WTC11 (cell line): ENCODE results near the gene INO80B. TPM values are rescaled to one million over a fixed set of nuclear protein-coding genes. Genes with fewer than 3 reads are reported as not detected.

ENCODE experiments used
- ARID4B ChIP-seq: sonication (generic); formaldehyde crosslinking; IDR thresholded peaks from 2 replicates; pipeline ENCODE4 v1.8.0; 2023; ENCODE audit warnings: missing genetic modification reagents, mild to moderate bottlenecking, borderline replicate concordance
- CBFB ChIP-seq: sonication (generic); formaldehyde crosslinking; IDR thresholded peaks from 2 replicates; pipeline ENCODE4 v1.8.1; 2022; ENCODE audit warnings: mild to moderate bottlenecking, low read depth, missing genetic modification reagents
- CREM ChIP-seq: sonication (generic); formaldehyde crosslinking; IDR thresholded peaks from 2 replicates; pipeline ENCODE4 v1.8.1; 2022; ENCODE audit warnings: mild to moderate bottlenecking, missing genetic modification reagents, moderate library complexity
- E2F4 ChIP-seq: sonication (generic); formaldehyde crosslinking; IDR thresholded peaks from 2 replicates; pipeline ENCODE4 v1.8.1; 2022; ENCODE audit warnings: low read depth, mild to moderate bottlenecking, moderate library complexity, missing genetic modification reagents, borderline replicate concordance
- GTF2I ChIP-seq: fragments of 250-450 bp; sonication (Bioruptor Pico); conservative IDR thresholded peaks from 2 replicates; pipeline ENCODE4 v1.4.0; 2021; ENCODE audit warnings: mild to moderate bottlenecking
- MYBL2 ChIP-seq: sonication (generic); formaldehyde crosslinking; IDR thresholded peaks from 2 replicates; pipeline ENCODE4 v1.8.1; 2023; ENCODE audit warnings: mild to moderate bottlenecking, moderate library complexity, missing genetic modification reagents
- NR3C1 ChIP-seq: sonication (generic); formaldehyde crosslinking; conservative IDR thresholded peaks from 2 replicates; pipeline ENCODE4 v1.8.1; 2023; ENCODE audit warnings: low read depth, mild to moderate bottlenecking, missing genetic modification reagents
- SOX15 ChIP-seq: fragments of 250-450 bp; sonication (Bioruptor Pico); IDR thresholded peaks from 2 replicates; pipeline ENCODE4 v1.9.0; 2021; ENCODE audit warnings: mild to moderate bottlenecking
- TCF7 ChIP-seq: sonication (generic); formaldehyde crosslinking; IDR thresholded peaks from 2 replicates; pipeline ENCODE4 v1.8.0; 2022; ENCODE audit warnings: mild to moderate bottlenecking, low read depth, missing genetic modification reagents, moderate library complexity
- TEAD1 ChIP-seq: sonication (generic); formaldehyde crosslinking; IDR thresholded peaks from 2 replicates; pipeline ENCODE4 v1.8.0; 2022; ENCODE audit warnings: mild to moderate bottlenecking, missing genetic modification reagents
- USF1 ChIP-seq: sonication (generic); formaldehyde crosslinking; IDR thresholded peaks from 2 replicates; pipeline ENCODE4 v1.8.0; 2022; ENCODE audit warnings: mild to moderate bottlenecking, missing genetic modification reagents
- ZBTB43 ChIP-seq: sonication (generic); formaldehyde crosslinking; IDR thresholded peaks from 2 replicates; pipeline ENCODE4 v1.8.1; 2023; ENCODE audit warnings: mild to moderate bottlenecking, missing genetic modification reagents
- ZNF232 ChIP-seq: sonication (generic); formaldehyde crosslinking; IDR thresholded peaks from 2 replicates; pipeline ENCODE4 v1.8.0; 2022; ENCODE audit warnings: mild to moderate bottlenecking, missing genetic modification reagents
- ZNF317 ChIP-seq: sonication (generic); formaldehyde crosslinking; IDR thresholded peaks from 2 replicates; pipeline ENCODE4 v1.8.1; 2023; ENCODE audit warnings: low read depth, mild to moderate bottlenecking, moderate library complexity, missing genetic modification reagents, borderline replicate concordance
- ZNF425 ChIP-seq: fragments of 250-450 bp; sonication (Bioruptor Pico); conservative IDR thresholded peaks from 2 replicates; pipeline ENCODE4 v1.9.0; 2021; ENCODE audit warnings: mild to moderate bottlenecking
- ZNF671 ChIP-seq: fragments of 250-450 bp; sonication (Bioruptor Pico); IDR thresholded peaks from 2 replicates; pipeline ENCODE4 v1.8.0; 2021; ENCODE audit warnings: mild to moderate bottlenecking
- total RNA-seq: library from RNA; stranded (reverse); gene quantifications from 3 replicates; pipeline ENCODE4 v1.2.3, GENCODE V29; 2021
- TF ChIP-seq, protein P1 (sequence below): sonication (generic); formaldehyde crosslinking; IDR thresholded peaks from 2 replicates; pipeline ENCODE4 v1.8.1; 2022; ENCODE audit warnings: mild to moderate bottlenecking, missing genetic modification reagents, moderate library complexity, borderline replicate concordance
- TF ChIP-seq, protein P2 (sequence below): sonication (generic); formaldehyde crosslinking; conservative IDR thresholded peaks from 2 replicates; pipeline ENCODE4 v1.8.1; 2022; ENCODE audit warnings: mild to moderate bottlenecking, missing genetic modification reagents
- TF ChIP-seq, protein P3 (sequence below): sonication (generic); formaldehyde crosslinking; IDR thresholded peaks from 2 replicates; pipeline ENCODE4 v1.8.1; 2023; ENCODE audit warnings: mild to moderate bottlenecking, missing genetic modification reagents, moderate library complexity
- TF ChIP-seq, protein P4 (sequence below): fragments of 250-450 bp; sonication (Bioruptor Pico); IDR thresholded peaks from 2 replicates; pipeline ENCODE4 v2.1.2; 2022; ENCODE audit warnings: mild to moderate bottlenecking, moderate library complexity
- TF ChIP-seq, protein P5 (sequence below): fragments of 200-600 bp; IDR thresholded peaks from 2 replicates; pipeline ENCODE4 v1.8.0; 2022; ENCODE audit warnings: antibody characterized with exemption

Gene INO80B
- total RNA-seq, 1 experiment from 2014 or later = 20.2 TPM

DNA sequence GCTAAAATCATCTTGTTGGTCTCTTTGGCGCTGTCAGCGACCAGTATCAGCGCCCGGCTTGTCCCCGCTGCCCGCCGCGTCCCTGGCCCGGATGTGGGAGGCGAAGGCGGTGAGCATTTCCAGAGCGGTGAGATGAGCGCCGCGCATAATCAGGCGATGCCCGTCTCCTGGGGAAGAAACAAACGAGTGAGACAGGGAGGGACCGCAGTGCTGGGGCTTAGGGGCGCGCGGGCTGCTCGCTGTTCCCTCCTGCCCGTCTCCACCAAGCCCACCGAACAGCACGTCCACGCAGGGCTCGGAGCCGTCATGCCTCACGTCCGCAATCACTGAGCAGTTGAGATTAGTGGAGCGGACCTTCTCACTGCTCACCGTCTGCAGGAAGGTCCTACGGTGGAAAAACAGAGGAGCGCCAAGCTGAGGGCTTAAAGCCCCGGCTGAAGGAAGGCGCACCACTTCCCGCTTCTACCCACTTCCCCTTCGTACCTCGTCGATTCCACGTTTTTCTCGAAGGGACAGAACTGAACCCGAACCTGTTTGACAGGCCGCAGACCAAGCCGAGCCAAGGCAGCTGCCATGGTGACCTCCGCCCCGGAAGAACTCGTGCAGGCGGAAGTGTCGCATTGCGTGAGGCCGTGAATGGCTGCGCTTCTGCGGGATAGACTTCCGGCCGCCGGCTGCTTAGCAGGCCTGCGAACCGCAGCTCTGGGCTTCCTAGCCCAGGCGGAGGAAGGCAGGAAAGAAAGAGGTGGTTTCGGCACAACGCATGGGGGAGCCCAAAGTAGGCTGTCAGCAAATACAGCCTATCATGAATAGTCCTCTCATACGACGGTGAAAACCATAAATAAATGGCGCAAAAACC, 17.4 kb downstream of the INO80B start, which contains the start of gene MRPL53 (continued):
- TF ChIP-seq ZNF317 (no peak), ZNF232 (CRISPR knock-in tag) (peak; percentile 42; the same call in 1 of the 2 replicates), MYBL2 (CRISPR knock-in tag) (0 out of 2 replicates have a peak, but pooled peaks have one; percentile 45), USF1 (no peak; the same call in 1 of the 2 replicates), TEAD1 (CRISPR knock-in tag) (peak; percentile 77), E2F4 (CRISPR knock-in tag) (no peak), CBFB (CRISPR knock-in tag) (no peak), TCF7 (no peak), ZBTB43 (CRISPR knock-in tag) (no peak), SOX15 (no peak), GTF2I (CRISPR knock-in tag) (no peak), ZNF671 (CRISPR knock-in tag) (no peak), CREM (peak; percentile 67; the same call in 1 of the 2 replicates), ARID4B (peak; percentile 72; the same call in 1 of the 2 replicates), ZNF425 (CRISPR knock-in tag) (no peak), NR3C1 (CRISPR knock-in tag) (no peak)
- TF ChIP-seq, protein P1, sequence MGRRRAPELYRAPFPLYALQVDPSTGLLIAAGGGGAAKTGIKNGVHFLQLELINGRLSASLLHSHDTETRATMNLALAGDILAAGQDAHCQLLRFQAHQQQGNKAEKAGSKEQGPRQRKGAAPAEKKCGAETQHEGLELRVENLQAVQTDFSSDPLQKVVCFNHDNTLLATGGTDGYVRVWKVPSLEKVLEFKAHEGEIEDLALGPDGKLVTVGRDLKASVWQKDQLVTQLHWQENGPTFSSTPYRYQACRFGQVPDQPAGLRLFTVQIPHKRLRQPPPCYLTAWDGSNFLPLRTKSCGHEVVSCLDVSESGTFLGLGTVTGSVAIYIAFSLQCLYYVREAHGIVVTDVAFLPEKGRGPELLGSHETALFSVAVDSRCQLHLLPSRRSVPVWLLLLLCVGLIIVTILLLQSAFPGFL (CRISPR knock-in tag) = peak; percentile 90; the same call in 1 of the 2 replicates
- TF ChIP-seq, protein P2, sequence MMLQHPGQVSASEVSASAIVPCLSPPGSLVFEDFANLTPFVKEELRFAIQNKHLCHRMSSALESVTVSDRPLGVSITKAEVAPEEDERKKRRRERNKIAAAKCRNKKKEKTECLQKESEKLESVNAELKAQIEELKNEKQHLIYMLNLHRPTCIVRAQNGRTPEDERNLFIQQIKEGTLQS = no peak
- TF ChIP-seq, protein P3, sequence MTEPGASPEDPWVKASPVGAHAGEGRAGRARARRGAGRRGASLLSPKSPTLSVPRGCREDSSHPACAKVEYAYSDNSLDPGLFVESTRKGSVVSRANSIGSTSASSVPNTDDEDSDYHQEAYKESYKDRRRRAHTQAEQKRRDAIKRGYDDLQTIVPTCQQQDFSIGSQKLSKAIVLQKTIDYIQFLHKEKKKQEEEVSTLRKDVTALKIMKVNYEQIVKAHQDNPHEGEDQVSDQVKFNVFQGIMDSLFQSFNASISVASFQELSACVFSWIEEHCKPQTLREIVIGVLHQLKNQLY = peak; percentile 85; the same call in 1 of the 2 replicates
- TF ChIP-seq, protein P4, sequence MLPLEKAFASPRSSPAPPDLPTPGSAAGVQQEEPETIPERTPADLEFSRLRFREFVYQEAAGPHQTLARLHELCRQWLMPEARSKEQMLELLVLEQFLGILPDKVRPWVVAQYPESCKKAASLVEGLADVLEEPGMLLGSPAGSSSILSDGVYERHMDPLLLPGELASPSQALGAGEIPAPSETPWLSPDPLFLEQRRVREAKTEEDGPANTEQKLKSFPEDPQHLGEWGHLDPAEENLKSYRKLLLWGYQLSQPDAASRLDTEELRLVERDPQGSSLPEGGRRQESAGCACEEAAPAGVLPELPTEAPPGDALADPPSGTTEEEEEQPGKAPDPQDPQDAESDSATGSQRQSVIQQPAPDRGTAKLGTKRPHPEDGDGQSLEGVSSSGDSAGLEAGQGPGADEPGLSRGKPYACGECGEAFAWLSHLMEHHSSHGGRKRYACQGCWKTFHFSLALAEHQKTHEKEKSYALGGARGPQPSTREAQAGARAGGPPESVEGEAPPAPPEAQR = no peak
- TF ChIP-seq, protein P5, sequence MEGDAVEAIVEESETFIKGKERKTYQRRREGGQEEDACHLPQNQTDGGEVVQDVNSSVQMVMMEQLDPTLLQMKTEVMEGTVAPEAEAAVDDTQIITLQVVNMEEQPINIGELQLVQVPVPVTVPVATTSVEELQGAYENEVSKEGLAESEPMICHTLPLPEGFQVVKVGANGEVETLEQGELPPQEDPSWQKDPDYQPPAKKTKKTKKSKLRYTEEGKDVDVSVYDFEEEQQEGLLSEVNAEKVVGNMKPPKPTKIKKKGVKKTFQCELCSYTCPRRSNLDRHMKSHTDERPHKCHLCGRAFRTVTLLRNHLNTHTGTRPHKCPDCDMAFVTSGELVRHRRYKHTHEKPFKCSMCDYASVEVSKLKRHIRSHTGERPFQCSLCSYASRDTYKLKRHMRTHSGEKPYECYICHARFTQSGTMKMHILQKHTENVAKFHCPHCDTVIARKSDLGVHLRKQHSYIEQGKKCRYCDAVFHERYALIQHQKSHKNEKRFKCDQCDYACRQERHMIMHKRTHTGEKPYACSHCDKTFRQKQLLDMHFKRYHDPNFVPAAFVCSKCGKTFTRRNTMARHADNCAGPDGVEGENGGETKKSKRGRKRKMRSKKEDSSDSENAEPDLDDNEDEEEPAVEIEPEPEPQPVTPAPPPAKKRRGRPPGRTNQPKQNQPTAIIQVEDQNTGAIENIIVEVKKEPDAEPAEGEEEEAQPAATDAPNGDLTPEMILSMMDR = no peak
